Jurkat, Clone E6-1 (cell line): ENCODE results near the gene CFAP73.
"Not testable (repeated sequence)": the region's sequence is repeated elsewhere in the genome, so short reads cannot be mapped to it uniquely, and the experiment has no call there.

Experiments
- DNase-seq: peaks from one replicate; pipeline ENCODE4 v3.0.0-alpha.2; 2011; ENCODE audit warnings: low read depth, low spot score
- H3K4me3 ChIP-seq: 2 replicates; pipeline ENCODE4 v1.5.1; 2011; ENCODE audit warnings: mild to moderate bottlenecking, low read length, control low read depth, moderate library complexity

The CFAP73 gene

DNA sequence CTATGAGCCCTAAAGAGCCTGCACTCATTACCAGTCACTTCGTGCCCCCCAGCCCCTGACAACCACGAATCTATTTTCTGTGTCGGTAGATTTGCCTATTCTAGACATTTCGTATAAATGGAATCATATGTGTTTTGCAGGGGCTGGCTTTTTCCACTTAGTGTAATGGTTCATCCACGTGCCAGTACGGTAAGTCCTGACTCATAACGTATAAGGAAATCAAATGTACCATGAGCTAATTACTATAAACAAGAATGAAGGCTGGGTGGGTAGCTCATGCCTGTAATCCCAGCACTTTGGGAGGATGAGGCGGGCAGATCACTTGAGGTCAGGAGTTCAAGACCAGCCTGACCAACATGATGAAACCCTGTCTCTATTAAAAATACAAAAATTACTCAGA is 31.8 kb upstream of the CFAP73 start:
- DNase-seq, H3K4me3 ChIP-seq: not testable (repeated sequence)

DNA sequence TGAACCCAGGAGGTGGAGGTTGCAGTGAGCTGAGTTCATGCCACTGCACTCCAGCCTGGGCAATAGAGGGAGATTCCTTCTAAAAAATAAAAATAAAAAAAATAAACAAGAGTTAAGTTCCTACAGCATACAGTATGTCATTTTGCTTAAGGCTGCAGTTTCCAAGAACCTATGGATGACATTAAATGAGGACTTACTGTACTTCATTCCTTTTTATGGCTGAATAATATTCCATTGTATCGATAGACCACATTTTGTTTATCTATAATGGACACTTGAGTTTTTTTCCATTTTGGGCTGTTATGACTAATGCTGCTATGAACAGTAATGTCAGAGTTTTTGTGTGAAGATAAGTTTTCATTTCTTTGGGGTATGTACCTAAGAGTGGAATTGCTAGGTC is 31.4 kb upstream of the CFAP73 start:
- H3K4me3 ChIP-seq, result no peak overlapping the region
- DNase-seq, result no peak

DNA sequence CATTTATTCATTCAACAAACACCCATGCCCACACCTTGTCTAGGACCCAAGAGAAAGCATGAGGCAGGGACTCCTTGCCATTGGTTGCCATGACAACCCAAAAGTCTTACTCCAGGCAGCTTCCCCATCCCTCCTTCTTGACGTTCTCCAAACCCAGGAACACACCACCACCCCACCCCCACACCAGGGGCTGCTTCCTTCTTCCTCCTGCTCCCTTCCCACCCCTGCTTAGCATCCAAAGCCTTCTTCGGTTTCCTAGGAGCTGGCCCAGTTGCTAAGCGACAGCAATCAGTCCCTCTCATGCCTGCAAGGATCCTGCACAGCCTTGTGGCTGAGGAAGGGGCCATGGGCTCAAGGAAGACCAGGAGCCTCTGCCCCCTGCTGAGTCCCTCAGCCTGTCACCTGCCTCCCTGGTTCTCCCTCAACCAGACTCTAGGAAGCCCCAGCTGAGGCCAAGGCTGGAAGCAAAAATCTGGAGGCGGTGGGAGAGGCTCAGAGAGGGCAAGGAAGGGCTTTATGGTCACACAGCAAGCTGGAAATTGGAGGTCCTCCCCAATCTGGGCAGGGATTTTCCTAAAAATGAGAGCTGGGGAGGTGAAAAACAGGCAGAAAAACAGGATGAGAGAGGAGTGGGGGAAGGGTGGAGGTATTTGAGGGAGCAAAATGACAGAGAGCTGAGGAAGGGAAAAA is 29.4 kb upstream of the CFAP73 start:
- H3K4me3 ChIP-seq, result no peak overlapping the region
- no peak for DNase-seq

DNA sequence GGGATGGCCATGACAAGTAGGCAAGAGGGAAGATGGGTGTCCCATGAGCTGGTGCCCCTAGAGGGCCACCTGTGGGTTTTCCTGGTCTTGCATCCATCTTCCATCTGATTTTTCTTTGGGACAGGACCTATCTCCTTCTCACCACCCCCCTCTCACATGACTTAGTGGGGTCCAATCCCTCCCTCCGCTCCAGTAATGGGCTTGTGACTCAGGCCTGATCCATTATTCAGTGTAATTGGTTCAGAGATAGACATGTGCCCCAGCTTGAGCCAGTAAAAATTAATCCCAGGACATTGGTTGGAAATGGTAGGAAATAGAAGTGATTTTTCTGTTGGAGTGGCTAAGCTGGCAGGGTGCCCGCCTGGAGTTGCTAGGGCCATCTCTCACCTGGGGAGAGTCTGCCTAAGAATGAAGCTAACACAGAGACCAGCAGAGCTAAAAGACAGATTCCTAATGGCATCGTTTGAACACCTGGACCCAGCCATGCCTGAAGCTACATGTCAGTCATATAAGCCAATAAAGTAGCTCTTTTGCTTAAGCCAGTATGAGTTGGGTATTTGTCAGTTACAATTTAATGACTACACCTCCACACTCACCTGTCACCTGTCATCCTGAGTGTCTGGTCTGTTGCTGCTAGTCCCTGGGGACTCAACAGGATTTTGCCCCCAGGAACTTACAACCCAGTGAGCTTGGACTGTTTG is 28.7 kb upstream of the CFAP73 start:
- no peak for DNase-seq
- H3K4me3 ChIP-seq, result no peak overlapping the region

DNA sequence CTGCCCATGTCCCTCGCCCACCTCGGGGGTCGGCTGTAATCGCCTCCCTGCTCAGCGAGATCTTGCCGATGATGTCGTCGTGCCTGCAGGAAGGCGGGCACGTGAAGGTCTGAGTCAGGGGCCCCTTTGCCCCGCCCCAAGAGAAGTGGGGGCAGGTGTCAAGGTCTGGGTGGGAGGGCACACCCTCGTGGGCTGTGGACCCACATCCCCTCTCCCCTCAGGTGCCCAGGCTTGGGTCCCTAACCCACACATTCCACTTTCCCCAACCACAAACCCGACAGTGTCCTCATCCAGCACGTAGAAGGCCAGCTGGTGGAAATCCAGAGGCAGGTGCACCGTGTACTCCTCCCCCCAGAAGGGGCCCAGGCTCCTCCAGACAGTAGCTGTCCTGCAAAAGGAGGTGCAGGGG is 21.7 kb upstream of the CFAP73 start:
- no peak overlapping the region for H3K4me3 ChIP-seq

DNA sequence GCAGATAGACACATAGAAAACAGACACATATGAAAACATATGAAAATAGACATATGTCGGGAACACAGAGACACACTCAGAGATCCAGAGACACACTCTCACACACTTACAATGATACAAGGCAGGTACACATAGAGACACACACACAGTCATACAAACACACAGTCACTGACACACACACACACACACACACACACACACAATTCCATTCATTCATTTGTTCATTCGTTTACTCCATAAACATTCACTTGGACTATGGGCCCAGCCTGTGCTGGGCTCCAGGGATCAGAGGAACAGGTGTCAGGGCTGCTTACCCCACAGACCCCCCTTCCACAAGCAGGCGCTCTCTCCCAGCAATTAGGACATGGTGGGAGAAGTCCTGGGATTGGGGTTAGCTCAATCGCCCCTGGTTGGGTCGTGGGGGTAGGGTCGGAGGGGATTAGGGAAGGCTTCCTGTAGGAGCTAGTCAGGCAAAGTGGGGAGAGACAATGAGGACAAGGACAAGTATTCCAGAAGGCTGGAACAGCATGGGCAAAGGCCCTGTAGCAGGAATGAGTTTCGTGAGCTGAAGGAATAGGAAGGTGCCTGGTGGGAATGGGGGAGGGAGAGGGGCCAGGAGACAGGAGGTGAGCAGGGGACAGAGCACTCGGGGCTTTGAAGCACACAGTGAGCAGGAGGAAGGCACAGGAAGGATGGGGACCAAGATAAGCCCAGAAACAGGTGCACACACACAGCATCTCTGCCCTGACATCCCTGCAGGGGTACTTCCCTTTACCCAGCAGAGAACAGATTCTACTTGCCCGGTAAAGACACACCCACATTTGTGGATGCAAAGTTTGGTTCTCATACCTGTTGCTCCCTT is 20.5 kb upstream of the CFAP73 start:
- H3K4me3 ChIP-seq, result no peak overlapping the region
- DNase-seq, result peak; percentile 77

More for the DNA sequence above, 21.7 kb upstream of the CFAP73 start:
- peak; percentile 54 for DNase-seq

DNA sequence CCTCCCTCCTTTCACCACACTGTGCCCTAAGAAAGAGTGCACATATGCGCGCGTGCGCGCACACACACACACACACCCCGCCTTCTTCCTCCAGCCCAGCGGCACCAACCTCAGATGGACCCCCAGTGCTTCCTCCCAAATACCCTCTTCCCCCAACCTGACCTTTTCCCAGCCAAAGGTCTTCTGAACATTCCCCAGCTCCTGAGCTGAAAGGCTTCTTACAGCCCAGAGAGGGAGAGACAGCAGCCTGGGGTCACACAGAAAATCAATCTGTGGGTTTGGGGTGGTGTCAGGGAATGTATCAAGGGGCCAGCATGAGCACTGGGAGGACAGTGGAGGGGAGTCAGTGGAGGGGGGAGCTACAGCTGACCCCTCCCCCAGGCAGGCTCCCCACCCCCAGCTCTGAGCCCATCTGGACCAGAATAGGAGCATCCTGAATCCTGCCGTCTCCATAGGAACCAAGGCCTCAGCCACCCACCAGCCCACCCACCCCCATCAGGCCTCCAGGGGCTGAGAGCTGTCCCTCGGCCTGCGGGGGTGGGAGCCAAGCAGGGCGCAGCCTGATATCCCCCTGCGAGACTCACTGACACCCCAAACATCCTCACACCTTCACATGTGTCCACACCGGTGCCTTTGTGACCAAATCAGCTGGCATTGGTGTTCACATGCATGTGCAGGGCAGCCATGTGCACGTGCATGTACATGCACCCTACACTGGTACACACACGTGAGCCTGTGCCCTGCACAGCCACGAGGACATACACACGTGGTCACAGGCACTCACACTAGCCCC is 19.7 kb upstream of the CFAP73 start:
- no peak for DNase-seq
- H3K4me3 ChIP-seq, result no peak overlapping the region

DNA sequence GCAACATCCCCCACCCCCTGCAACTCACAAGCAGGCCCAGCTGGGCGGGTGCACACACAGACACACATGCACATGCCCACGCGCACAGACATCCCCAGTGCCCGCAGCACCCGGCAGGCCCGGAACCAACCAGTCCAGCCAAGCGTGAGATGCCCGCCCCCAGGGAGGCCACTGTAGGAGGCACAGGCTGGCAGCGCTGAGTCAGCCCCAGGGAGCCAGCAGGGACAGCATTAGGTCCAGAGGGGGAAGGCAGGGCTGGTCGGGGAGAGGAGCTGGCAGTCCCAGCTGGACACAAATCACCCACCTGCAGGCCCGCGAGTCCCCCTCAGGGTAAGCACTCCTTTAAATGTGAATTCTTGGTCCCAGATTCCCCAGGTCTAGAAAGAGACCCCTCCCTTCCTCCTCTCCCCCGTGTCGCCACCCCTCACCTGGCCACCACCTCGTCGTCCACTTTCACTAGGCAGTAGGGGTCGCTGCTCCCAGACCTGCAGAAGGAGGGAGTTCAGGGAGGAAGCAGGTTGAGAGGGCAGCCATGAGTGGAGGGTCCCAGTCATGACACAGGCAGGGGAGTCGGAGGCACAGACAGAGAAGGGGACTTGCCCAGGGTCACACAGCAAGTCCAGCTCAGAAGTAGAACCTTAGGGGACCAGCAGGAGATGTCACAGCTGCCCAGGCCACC is 18.9 kb upstream of the CFAP73 start:
- DNase-seq, result no peak
- no peak overlapping the region for H3K4me3 ChIP-seq

DNA sequence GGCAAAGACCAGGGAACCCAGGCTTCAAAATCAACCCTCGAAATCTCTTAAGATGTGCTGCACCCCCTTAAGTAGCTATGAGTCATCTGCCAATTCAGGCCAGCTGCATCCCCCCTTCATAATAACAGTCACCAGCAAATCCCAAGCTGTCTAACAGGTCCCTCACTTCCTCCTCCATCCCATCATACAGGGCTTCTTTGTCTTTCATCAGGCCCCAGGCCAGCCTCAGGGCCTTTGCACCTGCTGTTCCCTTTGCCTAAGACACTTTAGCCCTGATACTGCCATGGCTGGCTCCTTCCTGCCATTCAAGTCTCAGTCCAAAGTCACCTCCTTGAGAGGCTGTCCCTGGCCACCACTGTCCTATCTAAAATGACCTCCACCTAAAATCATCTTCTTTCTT is 18.0 kb upstream of the CFAP73 start:
- DNase-seq, result no peak
- no peak overlapping the region for H3K4me3 ChIP-seq

DNA sequence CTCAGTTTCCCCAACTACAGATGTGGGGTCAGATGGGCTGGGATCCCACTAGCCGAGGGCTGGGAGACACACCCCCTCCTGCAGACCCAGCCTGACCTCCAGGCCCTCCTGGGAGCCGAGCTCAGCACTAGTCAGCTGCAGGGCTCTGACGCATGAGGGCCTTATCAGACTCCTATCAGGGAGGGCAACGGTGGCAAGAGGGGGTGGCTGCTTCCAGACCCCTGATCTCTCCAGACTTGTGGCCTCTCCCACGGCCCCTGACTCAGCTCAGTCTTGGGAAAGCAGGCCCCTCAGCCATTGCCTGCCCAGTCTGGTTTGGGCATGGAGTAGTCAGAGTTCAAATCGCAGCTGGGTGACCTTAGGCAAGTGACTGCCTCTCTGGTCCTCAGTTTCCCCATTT is 16.5 kb upstream of the CFAP73 start:
- no peak for DNase-seq

DNA sequence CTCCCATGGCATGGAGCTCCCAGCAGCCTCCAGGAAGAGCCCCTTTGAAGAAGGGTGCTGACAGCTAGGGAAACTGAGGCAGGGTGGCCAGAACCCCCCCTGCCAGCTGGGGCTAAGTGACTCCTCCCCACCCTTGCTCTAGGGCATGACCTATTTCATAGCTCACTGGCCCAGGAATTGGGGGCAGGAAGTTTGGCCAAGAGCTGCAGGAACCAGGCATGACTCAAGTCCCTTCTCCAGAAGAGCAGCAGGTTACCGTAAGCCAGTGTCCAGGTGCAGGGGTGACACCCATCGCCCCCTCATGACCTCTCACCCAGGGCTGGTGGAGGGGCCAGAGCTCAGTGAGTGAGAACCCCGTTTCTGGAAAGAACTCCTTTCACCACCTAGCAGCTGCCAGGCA is 15.9 kb upstream of the CFAP73 start:
- H3K4me3 ChIP-seq, result no peak overlapping the region
- DNase-seq, result no peak

More for the DNA sequence above, 16.5 kb upstream of the CFAP73 start:
- H3K4me3 ChIP-seq, result no peak overlapping the region

DNA sequence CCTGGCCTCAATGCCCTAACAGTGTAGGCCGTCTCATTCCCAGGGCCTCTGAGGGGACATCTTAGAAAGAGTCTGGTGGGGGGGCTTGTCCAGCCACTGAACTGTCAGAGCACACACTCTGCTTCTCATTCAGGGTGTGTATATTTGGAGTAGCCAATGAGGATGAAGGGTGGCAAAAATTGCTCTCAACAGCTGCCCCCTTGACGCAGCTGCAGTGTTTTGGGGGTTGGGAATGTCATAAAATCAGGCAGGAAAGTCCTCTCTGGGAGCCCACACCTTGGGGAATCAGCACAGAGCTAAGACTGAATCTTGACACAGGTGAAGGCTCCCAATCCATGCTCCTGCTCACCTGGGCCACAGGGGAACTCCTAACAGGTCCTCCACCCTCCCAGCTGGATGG is 15.5 kb upstream of the CFAP73 start:
- no peak for DNase-seq
- no peak overlapping the region for H3K4me3 ChIP-seq

DNA sequence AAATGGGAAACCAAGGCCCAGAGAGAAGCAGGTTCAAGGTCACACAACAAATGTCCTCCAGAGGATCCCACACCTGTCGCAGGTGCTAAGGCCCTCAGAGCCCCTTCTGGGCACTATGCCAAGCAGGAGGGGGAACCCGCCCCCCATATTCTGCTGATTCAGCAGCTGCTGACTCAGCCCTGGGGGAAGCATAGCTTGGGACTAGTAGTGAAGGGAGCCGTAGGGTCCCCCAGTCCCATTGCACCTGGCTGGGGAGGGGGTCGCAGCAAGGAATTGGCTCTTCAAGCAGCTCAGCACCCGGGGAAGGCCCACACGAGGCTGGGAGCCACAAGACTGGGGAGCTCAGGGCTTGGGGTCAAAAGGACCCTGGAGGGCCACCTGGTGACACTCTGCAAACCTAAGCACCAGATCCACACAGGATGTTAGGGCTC is 15.0 kb upstream of the CFAP73 start:
- no peak for DNase-seq
- H3K4me3 ChIP-seq, result peak overlapping the region; percentile 58; the same call in 1 of the 2 replicates

DNA sequence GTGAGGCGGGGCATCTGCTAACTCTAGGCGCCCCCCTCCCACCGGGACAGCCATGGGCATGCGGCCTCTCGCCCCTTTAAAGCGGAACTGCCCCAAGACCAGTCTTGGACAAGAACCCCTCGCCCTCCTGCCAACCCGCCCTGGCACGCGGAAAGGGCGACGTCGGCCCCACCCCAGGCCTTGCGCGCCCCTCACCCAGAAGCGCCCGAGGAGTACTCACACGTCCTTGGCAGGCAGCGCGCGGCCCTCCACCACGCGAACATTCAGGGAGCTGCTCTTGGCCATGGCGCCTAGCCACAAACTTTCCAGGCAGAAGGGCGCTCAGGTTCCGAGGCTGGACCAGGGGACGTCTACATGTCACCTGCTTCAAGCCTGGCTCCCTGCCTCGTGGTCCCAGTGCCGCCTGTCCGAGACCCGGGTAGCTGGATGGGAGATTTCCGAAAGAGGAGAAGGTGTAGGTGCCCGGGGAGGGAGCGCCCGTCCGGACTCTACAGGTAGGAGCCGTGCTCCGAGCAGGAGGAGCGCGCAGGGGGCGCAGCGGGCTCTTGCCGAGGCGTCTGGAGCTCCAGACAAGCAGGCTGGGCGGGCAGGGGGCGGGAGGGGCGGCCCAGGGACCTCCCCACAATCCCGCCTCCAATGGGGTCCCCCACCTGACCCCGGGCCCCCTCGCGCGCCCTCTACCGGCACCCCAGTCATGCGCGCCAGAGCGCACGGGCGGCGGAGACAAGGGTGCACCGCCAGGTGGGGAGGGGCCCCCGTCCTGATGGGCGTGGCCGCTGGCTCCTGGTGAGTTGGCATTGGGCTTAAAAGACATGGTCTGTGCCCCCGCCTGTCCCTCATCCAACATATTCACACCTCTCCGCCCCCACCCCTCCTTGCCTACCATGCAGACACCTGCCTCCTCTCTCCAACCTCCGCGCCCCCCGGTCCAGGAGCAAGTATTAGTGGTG is 14.1 kb upstream of the CFAP73 start, which contains the start of gene RASAL1:
Gene RASAL1, minus strand, starts transcription at position 584 of the 950 bp plus-strand sequence. Its CDS starts 299 bp downstream, at position 285.
- peak within 1 kb of the TSS; percentile 58 for H3K4me3 ChIP-seq
- DNase-seq, result peak; percentile 69

DNA sequence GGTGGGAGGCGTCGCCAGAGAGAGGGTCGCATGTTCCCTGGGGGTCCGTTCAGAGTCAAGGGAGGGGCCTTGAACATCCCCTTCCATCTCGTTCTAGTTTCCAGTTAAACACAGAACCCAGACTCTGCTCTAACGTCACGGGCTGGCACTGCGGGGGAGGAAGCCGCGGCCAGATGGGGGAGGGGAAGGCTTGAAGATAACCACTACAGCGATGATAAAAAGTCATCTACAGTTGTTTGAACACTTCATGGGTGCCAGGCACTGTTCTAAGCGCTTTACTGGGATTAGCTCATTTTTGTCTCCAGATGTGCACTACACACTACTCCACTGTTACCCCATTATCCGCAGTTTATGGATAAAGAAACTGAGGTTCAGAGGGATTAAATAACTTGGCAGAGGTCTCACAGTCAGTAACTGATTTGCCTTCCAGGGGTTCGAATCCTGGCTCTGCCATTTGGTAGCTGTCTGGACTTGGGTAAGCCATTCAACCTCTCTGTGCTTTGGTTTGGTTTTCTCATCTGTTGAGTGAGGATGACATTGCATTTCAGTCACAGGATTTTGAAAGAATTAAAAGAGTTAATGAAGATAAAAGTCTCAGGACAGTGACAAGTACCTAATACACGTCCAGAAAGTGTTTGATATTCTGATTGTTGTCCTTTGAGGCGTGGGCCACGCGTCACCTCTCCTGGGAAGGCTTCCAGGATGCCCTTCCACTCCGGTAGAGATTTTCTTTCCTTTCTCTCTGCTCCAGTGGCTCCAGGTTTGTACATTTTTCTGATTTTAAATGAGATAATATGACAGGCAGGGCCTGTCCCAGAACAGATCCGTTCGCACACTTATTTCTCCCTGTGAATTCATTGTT is 13.2 kb upstream of the CFAP73 start:
- peak; percentile 67 for DNase-seq
- H3K4me3 ChIP-seq, result peak overlapping the region; percentile 58

DNA sequence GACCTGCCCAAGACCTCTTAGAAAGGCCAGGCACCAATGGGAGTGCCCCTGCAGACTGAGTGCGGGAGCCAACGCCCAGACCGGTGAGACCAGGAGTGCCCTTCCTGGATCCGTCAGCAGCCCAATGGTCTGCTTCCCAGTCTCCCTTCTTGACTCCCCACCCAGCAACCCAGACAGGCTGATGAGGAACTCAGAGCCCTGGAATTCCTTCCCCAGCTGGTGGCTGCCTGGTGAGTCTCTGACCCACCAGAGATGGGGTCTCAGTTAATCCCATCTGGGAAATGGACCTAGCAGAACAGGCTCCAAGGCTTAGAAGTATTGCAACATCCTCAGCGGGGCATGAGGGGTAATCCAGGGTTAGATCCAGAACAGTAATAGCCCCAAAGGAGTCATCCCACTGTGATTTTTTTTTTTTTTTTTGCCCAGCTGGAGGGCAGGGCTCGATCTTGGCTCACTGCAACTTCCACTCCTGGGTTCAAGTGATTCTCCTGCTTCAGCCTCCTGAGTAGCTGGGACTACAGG is 12.5 kb upstream of the CFAP73 start:
- H3K4me3 ChIP-seq, result no peak overlapping the region
- DNase-seq, result no peak
